Thyroid gland (tissue), 4 donors: ENCODE measurements around the gene PPP2R3A. TPM values are rescaled to one million over a fixed set of nuclear protein-coding genes. Genes with fewer than 3 reads are reported as not detected.
"Not testable (repeated sequence)": the region's sequence is repeated elsewhere in the genome, so short reads cannot be mapped to it uniquely, and the experiment has no call there.

Experiments
- DNase-seq, 2 donors: peaks; one replicate each; pipeline ENCODE4 v3.0.0-alpha.2; 2019
- H3K27ac ChIP-seq, 3 donors: fragments of 200-600 bp; sonication (generic); 1 replicate in 2 of 3; 2 replicates in 1 of 3; pipeline ENCODE4 v1.5.1; 2016 to 2019; ENCODE audit warnings: mild to moderate bottlenecking in 1 of 3, moderate library complexity in 1 of 3
- H3K27me3 ChIP-seq: fragments of 200-600 bp; sonication (generic); one replicate; pipeline ENCODE4 v1.5.1; 2019
- H3K36me3 ChIP-seq, 2 donors: fragments of 200-600 bp; sonication (generic); one replicate each; pipeline ENCODE4 v1.5.1; 2016 to 2019
- H3K4me1 ChIP-seq, 2 donors: fragments of 200-600 bp; sonication (generic); one replicate each; pipeline ENCODE4 v1.5.1; 2017 to 2019
- H3K4me3 ChIP-seq, 3 donors: fragments of 200-600 bp; sonication (generic); replicated peaks in 1 of 3; 1 replicate in 2 of 3; 2 replicates in 1 of 3; pipeline ENCODE4 v1.5.1; 2016; ENCODE audit warnings: mild to moderate bottlenecking in 1 of 3
- H3K9me3 ChIP-seq: fragments of 200-600 bp; sonication (generic); one replicate; pipeline ENCODE4 v1.5.1; 2017
- CTCF ChIP-seq, 6 experiments: fragments of 200-600 bp in 3 of 6; fragments of 450-650 bp in 3 of 6; sonication (generic) in 3 of 6; IDR thresholded peaks; one replicate each; pipeline ENCODE4 v1.5.1; 2016 to 2019; ENCODE audit warnings: antibody characterized with exemption in 6 of 6, mild to moderate bottlenecking in 2 of 6, inconsistent platforms in 1 of 6, moderate library complexity in 1 of 6
- POLR2A ChIP-seq, 2 donors: fragments of 450-650 bp; IDR thresholded peaks; one replicate each; pipeline ENCODE4 v1.6.1; 2017; ENCODE audit warnings: antibody characterized with exemption in 2 of 2, mild to moderate bottlenecking in 2 of 2, moderate library complexity in 1 of 2
- WGBS, 2 donors: methylation state at CpG; one replicate each; pipeline ENCODE4 v1.1.5; 2017; 5-methylcytosine and 5-hydroxymethylcytosine counted together
- intact Hi-C: fragments of 100-400 bp; cut with DNase I; formaldehyde crosslinking; loops from one replicate; pipeline ENCODE4 v1.15.1; 2023
- total RNA-seq, 4 donors: library from RNA; depleted of rRNA; stranded (reverse); fragments of >200 nt; gene quantifications; one replicate each; pipeline ENCODE4 v1.2.3, GENCODE V29; 2016

Gene PPP2R3A
- total RNA-seq, 4 donors from 2014 or later = 8.5 to 15.3 (median 9.8) TPM

- peak in 5 of 6 experiments; percentile 41 to 70 (median 61) for TF ChIP-seq CTCF (IDR thresholded peaks at IDR 0.05)
- no peak for TF ChIP-seq POLR2A (IDR thresholded peaks at IDR 0.05)
- no peak overlapping the region for H3K27ac ChIP-seq
Measured at GRCh38 chr3:136078421-136079364, 113.2 kb downstream of the PPP2R3A start.

GRCh38 chr3:136083641-136084382 is 118.3 kb downstream of the PPP2R3A start:
- not testable (repeated sequence) for H3K9me3 ChIP-seq, H3K27ac ChIP-seq, H3K4me1 ChIP-seq, H3K27me3 ChIP-seq, DNase-seq, H3K4me3 ChIP-seq, H3K36me3 ChIP-seq
- intact Hi-C loops = loop anchor here (10.0 kb wide), 1 partner anchor 111 kb away; the partner anchor contains the start of gene MSL2
- WGBS, 2 donors = 88 to 93% methylated on average over 1 to 4 of the region's 4 CpGs

More at GRCh38 chr3:136078421-136079364, 113.2 kb downstream of the PPP2R3A start:
- 79 to 81% methylated on average over 6 of the region's 6 CpGs for WGBS, 2 donors
- Histone ChIP-seq H3K27me3 (no peaks in the 10 kb centered on the region), H3K4me3 (no peak overlapping the region), H3K9me3 (no peaks in the 10 kb centered on the region), H3K4me1 (no peaks in the 10 kb centered on the region), H3K36me3 (no peaks in the 10 kb centered on the region)
- no peak for DNase-seq
- intact Hi-C loops = loop anchor here (5.0 kb wide), 2 partner anchors 174 to 674 kb away; partner anchors contain the start of genes PCCB and STAG1

GRCh38 chr3:136085067-136085466 is 119.5 kb downstream of the PPP2R3A start:
- not testable (repeated sequence) for H3K36me3 ChIP-seq, H3K9me3 ChIP-seq, H3K4me1 ChIP-seq, H3K27me3 ChIP-seq, H3K27ac ChIP-seq, DNase-seq, H3K4me3 ChIP-seq
- intact Hi-C loops = loop anchor here (10.0 kb wide), 1 partner anchor 110 kb away; the partner anchor contains the start of gene MSL2
- WGBS, 2 donors = 97 to 98% methylated on average over 3 of the region's 3 CpGs

- Histone ChIP-seq H3K4me1 (no peaks in the 10 kb centered on the region), H3K27ac (no peak overlapping the region), H3K27me3 (no peaks in the 10 kb centered on the region), H3K36me3 (no peaks in the 10 kb centered on the region), H3K9me3 (no peaks in the 10 kb centered on the region), H3K4me3 (no peak overlapping the region)
- no peak for DNase-seq
- WGBS, 2 donors = 91 to 94% methylated on average over 4 of the region's 4 CpGs
- intact Hi-C loops = no loop called here
- TF ChIP-seq CTCF (IDR thresholded peaks at IDR 0.05) = no peak
- no peak for TF ChIP-seq POLR2A (IDR thresholded peaks at IDR 0.05)
Measured at GRCh38 chr3:136093771-136094170, 128.2 kb downstream of the PPP2R3A start.

GRCh38 chr3:136105044-136105443 is 139.5 kb downstream of the PPP2R3A start:
- Histone ChIP-seq H3K27ac (no peak overlapping the region), H3K4me3 (no peak overlapping the region), H3K4me1 (no peaks in the 10 kb centered on the region), H3K9me3 (no peaks in the 10 kb centered on the region), H3K36me3 (no peaks in the 10 kb centered on the region), H3K27me3 (no peaks in the 10 kb centered on the region)
- no peak for DNase-seq
- intact Hi-C loops = no loop called here
- 92 to 95% methylated on average over 4 of the region's 4 CpGs for WGBS, 2 donors
- TF ChIP-seq CTCF (IDR thresholded peaks at IDR 0.05) (no peak), POLR2A (IDR thresholded peaks at IDR 0.05) (no peak)
